ENCODE measurements around the gene DYNLL2. TPM values are rescaled to one million over a fixed set of nuclear protein-coding genes. Genes with fewer than 3 reads are reported as not detected.

The DYNLL2 gene
- 7.9 and 9.3 TPM in 2 replicates for total RNA-seq

GRCh38 chr17:58082870-58083490 is at the start of gene DYNLL2:
DYNLL2 (plus strand) TSS chr17:58083419; CDS start chr17:58087091, 3,672 bp downstream.

Other genes starting within 250 kb of the DYNLL2 start
- gene MRPS23, start 233.4 kb upstream of the DYNLL2 start, total RNA-seq, result 37.3 and 47.3 TPM in 2 replicates
- 13.4 and 16.4 TPM in 2 replicates for gene CUEDC1, start 128.0 kb upstream of the DYNLL2 start, total RNA-seq
- gene VEZF1, start 95.2 kb upstream of the DYNLL2 start, total RNA-seq, result 45.7 and 51.1 TPM in 2 replicates
- gene SRSF1, start 76.2 kb upstream of the DYNLL2 start, total RNA-seq, result 213 and 221 TPM in 2 replicates
- not detected in 2 replicates for gene OR4D1, start 65.0 kb downstream of the DYNLL2 start, total RNA-seq
- not detected in 2 replicates for gene OR4D2, start 83.6 kb downstream of the DYNLL2 start, total RNA-seq
- not detected in 2 replicates for gene EPX, start 109.3 kb downstream of the DYNLL2 start, total RNA-seq
- gene MKS1, start 135.8 kb downstream of the DYNLL2 start, total RNA-seq, result 5.7 and 7.9 TPM in 2 replicates
- gene LPO, start 155.2 kb downstream of the DYNLL2 start, total RNA-seq, result not detected in 2 replicates
- gene MPO, start 197.5 kb downstream of the DYNLL2 start, total RNA-seq, result not detected in 2 replicates
- not detected in 2 replicates for gene TSPOAP1, start 245.4 kb downstream of the DYNLL2 start, total RNA-seq

Measured in mammary microvascular endothelial cell (primary cell).